HG03469 (cell line): ENCODE results near the gene ADCY1.

ENCODE experiments used
- ATAC-seq: cut with Tn5 transposase; IDR thresholded peaks from one replicate; pipeline ENCODE4 v1.9.1; 2021; ENCODE audit warnings: mild to moderate bottlenecking, moderate library complexity, moderate number of reproducible peaks; ENCODE audit not compliant: unreplicated experiment

ADCY1 gene

DNA sequence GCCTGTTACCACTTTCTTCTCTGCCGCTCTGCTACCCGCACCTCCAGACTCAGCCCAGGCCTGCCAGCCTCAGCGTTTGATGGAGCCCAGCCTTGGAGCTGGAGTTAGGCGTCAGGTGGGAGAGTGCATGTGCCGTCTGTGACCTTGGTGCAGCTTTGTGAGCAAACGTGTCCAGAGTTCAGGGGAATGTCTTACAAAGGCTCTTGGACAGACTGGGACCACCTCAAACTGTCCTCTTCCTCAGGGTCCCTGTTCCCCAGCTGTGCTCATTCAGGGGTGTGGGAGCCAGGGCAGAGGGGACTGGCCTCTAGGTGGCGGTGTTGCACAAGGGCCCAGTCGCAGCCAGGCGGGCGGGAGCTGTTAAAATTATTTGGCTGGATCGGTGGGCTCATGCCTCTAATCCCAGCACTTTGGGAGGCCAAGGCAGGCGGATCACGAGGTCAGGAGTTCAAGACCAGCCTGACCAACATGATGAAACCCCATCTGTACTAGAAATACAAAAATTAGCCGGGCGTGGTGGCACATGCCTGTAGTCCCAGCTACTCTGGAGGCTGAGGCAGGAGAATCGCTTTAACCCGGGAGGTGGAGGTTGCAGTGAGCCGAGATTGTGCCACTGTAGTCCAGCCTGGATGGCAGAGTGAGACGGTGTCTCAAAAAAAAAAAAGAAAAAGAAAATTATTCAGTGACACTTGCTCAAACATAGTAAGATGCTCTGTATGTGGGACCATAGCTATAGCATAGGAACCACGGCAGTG is 89.2 kb downstream of the ADCY1 start:
- ATAC-seq = no peak

DNA sequence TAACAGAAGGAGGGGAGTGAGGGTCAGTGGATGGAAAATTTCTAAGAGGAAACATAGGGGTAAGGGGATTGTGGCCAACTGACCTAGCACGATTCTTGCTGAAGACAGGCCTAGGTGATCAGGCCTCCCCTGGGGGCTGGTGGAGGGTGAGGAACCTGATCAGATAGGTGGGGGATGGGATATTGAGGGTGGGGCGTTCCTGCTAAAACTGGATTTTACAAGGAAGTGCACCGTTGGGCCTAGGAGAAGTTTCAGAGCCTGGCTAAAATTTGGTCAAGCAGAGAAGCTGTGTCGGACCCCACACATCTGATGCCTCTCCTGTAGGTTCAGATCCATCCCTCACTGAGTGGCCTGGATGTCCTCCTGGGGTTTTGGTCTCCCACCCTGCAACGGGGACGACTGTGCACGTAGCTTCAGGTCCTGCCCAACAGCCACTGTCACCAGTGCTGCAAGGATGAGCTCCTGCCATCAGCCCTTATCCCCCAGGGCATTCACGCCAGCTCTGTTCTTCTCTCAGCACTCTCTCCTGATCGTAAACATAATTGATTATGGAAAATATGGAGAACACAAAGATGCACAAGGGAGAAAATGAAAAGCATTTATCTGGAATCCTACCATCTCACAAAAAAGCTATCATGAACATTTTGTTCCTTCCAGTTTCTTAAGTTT is 89.9 kb downstream of the ADCY1 start:
- no peak for ATAC-seq

DNA sequence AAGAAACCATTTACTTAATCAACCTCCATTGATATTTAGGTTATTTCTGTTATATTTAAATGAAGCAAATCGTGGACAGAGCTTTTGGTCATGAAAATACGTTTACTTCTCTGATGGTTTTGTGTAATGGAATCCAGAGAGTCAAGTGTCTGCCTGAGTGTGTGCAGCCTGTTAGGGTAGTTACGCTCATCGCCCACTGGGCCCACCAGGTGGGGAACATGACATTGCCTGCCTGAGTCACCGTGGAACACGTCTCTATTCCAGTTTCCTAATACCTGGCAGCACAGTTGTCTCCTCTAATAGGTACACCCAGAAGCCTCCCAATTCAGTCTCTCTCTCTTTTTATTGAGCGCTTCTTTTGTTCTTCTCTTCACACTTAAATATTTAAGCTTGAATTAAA is 91.0 kb downstream of the ADCY1 start:
- no peak for ATAC-seq

DNA sequence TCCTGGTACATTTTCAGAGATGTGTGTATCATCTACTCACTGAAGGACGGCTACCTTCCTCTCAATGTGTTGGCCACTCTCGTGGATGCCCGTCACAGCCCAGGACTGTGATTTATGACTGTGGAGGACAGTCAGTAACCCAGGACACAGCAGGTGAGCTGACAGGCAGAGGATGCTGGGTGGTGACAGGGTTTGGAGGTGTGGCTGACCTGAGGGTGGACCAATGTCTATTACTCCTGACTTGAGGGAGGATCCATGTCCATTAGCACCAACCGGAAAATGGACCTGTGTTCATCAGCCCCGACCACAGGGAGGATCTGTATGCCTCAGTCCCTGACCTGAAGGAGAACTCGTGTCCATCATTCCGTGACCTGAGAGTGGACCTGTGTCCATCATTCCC is 96.1 kb downstream of the ADCY1 start:
- ATAC-seq = no peak

- no peak for ATAC-seq
Measured at GRCh38 chr7:45670717-45671116, 96.5 kb downstream of the ADCY1 start.

GRCh38 chr7:45677311-45677900 is 103.2 kb downstream of the ADCY1 start:
- no peak for ATAC-seq

GRCh38 chr7:45679516-45679915 is 105.3 kb downstream of the ADCY1 start:
- no peak for ATAC-seq

GRCh38 chr7:45680776-45681175 is 106.6 kb downstream of the ADCY1 start:
- ATAC-seq = no peak

DNA sequence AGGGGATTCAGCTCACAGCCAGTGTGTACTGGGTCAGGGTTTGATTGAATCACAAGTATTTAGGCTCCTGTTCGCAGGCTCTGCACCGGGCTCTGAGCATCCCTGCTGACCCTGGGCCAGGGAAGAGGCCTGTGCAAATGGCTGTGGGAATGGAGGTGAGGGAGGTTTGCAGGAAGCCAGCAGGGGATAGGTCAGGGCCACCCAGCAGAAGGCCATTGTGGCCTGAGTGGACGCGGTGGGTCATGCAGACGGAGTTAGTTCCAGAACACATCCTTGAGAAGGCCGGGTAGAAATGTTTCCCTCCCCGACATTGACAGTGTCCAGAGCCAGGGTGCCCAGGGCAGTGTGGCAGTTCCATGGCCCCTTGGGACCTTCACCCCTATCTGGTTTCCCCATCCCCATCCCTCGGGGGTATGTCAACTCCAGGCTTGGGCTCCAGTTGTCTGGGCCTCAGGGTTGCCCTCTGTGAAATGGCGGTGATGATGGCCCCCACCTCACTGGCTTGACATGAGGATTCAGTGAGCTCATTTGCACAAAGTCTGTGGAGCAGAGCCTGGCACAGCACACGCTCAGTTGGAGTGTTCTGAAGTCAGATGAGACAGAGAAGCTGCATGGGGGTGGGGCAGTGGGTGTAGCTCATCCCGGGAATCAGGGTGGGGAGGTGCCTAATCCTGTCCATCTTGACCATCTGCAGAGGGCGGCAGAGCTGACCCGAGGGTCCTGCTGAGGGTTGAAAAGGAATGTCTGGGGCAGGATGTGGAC is 107.6 kb downstream of the ADCY1 start:
- no peak for ATAC-seq

DNA sequence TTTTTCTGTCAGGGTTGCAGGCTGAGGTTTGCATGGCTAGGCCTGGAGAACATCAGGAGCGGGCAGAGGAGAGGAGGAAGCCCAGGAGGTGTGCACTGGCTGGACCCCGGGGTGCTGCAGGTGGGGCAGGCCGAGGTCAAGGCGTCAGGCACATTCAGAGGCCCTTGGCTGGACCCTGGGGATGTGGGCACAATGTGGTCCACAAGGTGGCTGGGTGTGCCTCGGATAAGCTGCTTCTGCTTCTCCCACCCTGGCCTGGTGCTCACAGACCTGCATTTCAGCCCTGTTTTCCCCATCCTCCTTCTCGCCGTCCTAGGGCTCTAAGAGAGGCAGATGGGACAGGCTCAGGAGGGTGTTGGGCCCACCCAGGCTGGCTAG is 108.2 kb downstream of the ADCY1 start:
- ATAC-seq = no peak

DNA sequence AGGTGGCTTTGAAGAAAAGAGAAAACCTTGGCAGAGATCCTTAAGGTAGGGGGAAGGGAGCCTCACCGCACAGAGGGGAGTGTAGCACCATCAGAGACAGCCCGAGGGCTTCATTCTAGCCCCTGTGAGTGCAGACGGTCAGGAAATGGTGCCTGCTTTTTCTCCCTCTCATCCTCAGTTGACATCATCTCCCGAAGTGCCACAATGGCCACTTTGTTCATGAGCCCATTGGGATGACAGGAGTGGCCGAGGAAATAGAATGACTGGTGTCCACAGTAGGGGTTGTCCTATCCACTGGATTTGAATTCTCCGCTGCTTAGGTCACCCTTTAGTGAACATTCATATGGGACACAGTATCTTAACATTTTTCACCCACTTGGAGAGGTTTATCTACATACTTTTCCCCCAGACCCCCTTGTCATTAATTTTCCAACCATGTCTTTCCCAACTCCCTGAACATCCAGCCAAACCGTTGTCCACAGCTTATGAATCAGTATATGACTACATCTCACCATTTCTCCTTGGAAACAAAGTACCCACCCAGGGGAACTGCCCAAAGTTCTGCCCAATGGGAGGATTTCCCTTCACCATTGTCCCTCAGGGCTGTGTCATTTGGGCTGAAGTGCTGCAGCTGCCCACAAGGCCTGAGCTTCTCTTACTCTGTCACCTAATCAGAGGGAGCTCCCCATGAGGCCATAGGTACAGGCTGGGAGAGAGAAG is 108.8 kb downstream of the ADCY1 start:
- ATAC-seq = no peak

GRCh38 chr7:45683556-45684148 is 109.5 kb downstream of the ADCY1 start:
- ATAC-seq = no peak

DNA sequence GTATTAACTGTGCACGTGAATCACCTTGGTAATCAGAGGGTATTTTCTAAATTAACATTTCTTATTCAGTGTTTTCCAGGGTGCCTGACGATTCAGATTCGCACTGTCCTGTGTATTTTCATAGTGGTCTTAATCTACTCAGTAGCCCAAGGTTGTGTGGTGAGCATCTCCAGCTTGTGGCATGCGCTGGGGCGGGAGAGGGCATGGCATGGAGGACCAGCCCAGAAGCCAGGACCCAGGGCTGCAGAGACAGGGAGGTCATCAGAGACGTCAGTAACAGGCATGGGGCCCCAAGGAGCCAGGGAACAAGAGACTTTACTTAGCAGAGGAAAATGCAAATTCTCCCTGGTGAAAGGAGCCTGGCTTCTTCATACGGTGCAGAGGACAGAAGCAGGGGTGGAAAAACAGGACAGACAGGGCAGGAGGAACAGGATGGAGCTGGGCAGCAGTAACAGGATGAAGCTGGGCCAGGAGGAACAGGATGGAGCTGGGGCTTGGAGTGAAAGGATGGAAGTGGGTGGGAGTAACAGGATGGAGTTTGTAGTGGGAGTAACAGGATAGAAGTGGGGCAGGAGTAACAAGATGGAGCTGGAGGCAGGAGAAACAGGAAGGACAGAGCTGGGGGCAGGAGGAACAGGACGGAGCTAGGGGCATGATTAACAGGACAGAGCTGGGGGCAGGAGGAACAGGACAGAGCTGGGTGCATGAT is 110.9 kb downstream of the ADCY1 start:
- ATAC-seq = no peak

DNA sequence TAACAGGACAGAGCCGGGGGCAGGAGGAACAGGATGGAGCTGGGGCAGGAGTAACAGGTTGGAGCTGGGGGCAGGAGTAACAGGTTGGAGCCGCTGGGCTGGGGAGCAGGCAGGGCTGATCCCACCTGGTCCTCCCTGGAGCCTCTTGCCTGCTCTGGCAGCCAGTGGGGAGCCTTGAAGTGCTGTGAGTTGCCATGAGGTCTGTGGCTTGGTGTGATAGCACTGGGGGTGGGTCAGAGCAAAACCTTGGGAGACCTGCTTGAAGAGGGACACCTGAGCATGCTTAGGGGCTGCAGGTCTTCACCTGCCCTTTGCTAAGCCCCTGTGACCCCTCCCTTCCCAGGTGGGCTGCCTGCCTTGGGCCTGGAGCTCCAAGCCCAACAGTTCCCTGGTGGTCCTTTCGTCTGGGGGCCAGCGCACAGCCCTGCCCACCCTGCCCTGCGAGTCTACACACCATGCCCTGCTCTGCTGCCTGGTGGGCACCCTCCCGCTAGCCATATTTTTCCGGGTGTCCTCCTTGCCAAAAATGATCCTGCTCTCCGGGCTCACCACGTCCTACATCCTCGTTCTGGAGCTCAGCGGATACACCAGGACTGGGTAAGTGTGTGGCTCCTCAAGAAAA is 111.6 kb downstream of the ADCY1 start:
- no peak for ATAC-seq

GRCh38 chr7:45686441-45687184 is 112.4 kb downstream of the ADCY1 start:
- no peak for ATAC-seq

DNA sequence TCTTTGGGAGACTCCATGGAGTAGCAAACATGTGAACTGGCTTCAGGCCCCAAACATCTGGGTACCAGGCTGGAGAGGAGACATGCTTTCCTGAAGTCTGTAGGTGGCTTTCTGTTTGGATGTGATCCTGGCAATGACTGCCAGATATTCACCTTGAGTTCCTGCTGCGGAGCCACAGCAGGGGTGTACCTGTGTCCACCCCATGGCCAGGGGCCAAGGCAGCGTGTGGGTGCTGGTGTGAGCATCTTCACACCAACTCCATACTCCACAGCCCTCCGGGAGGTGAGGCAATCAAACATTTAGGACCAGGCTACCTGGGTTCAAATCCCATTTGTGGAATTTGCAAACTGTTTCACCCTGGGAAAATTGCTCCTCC is 113.0 kb downstream of the ADCY1 start:
- ATAC-seq = no peak

DNA sequence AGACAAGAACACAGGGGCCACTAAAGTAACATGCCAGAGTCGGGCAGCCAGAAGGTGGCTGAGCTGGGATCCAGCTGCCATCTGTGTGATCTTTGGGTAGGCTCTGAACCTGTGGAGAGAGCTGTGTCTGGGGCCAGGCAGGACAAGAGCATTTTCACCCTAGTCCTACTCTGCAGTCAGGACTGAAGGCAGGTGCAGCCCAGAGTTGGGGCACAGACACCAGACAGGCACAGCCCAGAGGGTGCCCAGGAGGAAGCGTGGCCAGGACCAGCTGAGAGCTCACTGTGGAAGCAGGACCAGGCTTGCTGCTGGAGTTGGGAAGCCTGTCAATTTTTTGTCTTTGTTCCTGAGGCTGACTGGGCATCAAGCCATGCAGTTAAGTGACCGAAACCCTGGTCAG is 113.6 kb downstream of the ADCY1 start:
- no peak for ATAC-seq

DNA sequence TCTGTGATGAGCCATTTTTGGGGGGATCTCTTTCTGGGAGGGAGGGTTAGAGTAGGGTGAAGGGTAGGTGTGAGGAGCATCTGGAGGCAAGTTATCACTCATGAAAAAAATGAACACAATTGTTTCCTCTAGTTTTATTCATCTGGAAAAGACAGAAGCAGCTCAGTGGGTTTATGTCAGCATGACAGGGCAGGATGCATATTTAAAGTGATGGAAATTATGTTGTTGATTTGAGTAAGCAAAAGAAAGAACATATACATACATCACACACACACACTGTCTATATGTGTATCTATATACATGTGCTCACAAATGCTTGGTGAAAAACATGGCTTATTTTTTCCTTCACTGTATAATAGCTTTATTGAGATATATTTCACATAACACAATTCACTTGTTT is 114.2 kb downstream of the ADCY1 start:
- no peak for ATAC-seq
